ENCODE measurements around the gene CD101.

Gene CD101

DNA sequence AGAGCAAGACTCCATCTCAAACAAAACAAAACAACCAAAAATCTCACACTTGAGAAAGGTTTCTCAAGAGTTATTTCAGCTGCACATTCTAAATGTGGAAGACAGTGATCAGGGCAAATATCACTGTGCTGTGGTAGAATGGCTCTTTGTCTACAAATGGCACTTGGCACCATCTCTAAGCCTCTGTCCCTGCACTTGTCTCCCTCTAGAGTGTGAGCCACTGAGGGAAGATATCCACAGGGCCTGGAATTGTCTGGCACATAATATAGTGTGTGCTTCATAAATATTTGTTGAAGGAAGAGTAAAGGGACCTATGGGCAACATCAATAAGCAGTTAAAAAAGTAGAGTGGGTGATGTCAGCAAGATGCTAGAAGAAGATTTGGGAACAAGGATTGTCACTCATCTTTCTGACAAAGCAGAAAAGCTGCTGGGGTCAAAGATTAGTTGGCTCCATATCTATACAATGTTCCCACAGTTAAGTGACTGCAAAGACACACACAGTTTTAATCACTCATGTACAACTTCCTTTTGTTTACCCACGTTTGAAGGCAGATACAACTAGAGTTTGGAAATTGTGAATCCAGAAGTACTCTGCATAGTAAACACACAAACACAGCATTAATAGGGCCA, 19.1 kb downstream of the CD101 start:
- no peak for DNase-seq

GRCh38 chr1:117022114-117022513, 20.6 kb downstream of the CD101 start:
- DNase-seq = no peak

- DNase-seq = no peak
These were observed 24.0 kb downstream of the CD101 start for GRCh38 chr1:117025568-117025967.

- no peak for DNase-seq
These were observed 24.8 kb downstream of the CD101 start for GRCh38 chr1:117026361-117026760.

- no peak for DNase-seq
These were observed 28.1 kb downstream of the CD101 start for GRCh38 chr1:117029685-117030084.

GRCh38 chr1:117030271-117030877, 28.8 kb downstream of the CD101 start:
- DNase-seq = no peak

GRCh38 chr1:117032266-117032665, 30.7 kb downstream of the CD101 start:
- DNase-seq = no peak

DNA sequence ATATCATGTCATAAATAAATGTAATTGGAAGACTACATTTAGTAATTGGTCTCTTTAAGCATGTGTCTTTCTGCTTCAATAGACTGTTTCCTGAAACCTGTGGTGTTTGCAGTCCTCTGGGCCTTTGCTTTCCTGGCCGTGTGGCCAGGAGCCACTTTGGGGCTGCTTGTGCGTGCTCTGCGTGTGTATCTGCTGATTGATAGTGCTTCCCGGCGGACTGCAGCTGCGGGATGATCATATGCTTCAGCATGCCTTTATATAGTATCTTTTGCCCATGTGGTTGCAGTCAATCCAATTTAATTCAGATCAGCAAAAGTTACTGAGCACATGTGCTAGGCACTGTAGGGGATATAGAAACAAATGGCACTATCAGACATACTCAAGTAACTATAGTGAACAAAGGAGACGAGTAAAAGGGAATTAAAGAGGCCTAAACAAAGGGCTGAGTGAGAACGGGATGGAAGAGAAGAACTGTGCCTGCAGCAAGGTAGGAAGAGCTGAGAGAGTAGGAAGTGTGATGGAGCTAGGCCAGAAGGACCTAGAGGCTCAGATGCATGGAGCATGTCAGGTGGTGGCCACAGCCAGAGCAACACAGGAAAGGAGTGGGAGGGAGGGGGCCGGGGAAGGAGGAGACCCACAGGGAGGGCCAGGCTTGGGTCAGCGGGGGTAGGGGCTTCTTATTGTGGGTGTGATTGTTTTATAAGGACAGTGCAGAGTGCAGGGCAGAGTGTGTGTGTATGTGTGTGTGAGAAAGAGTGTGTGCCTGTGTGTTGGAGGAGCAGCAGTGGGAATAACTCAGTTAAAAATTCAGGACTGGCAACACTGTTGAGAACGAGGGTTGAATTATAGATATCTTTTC, 31.4 kb downstream of the CD101 start:
- DNase-seq = no peak

DNA sequence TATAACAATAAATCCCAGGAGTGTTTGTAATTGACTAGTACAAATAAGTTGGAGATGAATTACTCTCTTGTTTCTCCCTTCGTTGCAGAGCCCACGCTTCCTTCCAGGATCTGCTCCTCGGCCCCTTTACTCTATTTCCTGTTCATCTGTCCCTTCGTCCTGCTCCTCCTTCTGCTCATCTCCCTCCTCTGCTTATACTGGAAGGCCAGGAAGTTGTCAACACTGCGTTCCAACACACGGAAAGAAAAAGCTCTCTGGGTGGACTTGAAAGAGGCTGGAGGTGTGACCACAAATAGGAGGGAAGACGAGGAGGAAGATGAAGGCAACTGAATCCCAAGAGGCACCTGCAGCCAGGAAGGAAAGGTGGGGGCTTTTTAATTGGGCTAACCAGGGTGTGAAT, 32.2 kb downstream of the CD101 start:
- DNase-seq = no peak

DNA sequence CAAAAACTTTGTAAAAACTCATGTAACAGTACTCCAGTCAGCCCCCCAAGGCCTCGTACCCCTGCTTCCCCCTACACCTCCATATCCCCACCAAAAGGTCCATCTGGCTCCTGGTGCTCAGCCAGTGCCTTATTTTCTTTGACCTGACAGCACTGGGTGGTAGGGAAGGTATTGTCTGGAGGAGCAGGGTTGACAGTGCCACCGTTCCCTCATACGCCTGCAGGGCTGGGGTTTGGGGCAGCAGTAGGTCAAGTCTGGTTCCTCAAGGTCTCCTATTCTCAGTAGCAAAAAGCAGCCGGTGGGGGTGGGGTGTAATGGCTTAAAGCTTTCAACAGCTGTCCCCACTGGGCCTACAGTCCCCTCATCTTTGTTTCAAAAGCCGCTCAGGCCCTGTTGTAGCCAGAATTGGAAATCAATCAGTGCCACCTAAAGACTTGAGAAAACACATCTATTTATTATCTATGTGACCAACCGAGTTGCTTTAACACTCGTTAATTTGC, 33.3 kb downstream of the CD101 start:
- no peak for DNase-seq

- DNase-seq = no peak
These were observed 34.5 kb downstream of the CD101 start for GRCh38 chr1:117036018-117036461.

GRCh38 chr1:117037802-117038201, 36.2 kb downstream of the CD101 start:
- DNase-seq = no peak

DNA sequence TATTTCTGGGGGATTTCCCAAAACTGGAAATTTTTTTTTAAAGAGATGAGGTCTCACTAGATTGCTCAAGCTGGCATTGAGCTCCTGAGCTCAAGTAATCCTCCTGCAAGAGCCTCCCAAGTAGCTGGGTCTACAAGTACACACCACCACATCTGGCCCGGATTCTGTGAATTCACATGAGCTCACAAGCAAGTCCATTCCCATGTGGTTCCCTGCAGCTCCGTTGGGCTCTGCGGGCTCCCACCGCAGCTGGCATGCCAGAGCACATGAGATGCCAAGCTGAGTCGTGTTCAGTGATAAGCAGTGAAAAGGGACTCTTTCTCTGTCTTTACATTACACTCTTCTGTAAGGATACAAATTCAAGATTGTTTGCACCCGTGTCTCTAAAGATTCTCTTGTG, 36.7 kb downstream of the CD101 start:
- no peak for DNase-seq

DNA sequence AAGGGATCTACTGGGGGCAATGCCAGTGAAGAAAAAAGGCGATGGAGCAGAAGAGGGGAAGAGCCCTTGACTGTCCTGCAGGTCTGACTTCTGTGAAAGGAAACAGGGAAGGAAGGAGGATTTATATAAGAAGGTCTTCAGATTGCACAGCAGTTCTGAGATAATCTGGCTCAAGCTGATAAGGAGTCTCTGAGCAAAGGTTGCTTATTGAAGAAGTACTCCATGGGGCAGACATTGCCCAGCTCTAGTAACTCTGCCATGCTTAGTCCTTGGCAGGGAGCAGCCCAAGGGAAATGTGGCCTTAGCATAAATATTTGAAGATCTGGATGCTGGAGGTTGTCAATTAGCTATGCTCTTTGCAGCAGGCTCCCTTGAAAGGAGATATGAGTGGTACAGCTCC, 42.7 kb downstream of the CD101 start:
- DNase-seq = no peak

- DNase-seq = no peak
These were observed 44.1 kb downstream of the CD101 start for GRCh38 chr1:117045644-117046043.

DNA sequence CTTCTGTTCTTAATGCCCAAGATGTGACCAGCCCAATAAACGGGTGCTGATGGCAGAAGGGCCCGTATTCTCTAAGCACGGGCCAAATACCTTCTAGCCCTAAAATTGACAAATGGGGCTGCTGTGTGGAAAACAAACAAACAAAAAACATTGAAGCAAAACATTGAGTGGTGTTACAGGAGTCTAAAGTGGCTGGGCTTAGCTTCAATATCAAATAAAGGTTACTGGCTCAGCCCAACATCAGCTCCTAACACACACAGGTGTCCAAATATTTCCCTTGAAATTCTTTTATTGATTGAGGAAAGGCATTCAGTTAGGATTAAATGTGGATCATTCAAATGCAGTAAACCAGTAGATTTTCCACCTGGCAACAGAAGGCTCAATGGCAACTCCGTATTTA, 45.2 kb downstream of the CD101 start:
- DNase-seq = no peak

DNA sequence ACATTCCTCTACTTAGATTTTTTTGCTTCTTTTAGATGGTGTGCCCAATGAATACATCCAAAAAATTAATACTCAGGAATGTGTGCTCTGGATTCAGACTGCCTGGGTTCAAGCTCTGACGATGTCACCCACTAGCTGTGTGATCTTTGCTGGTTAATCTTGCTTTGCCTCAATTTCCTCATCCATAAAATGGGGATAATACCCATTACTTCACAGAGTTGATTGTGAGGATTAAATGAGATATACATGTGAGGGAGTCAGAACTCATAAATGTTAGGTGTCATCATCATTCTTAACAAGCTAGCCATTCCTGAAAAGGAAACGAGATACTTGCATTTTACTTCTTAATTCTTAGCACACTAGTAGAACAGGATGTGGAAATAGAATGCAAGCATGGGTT, 45.7 kb downstream of the CD101 start:
- no peak for DNase-seq

- DNase-seq = no peak
These were observed 48.3 kb downstream of the CD101 start for GRCh38 chr1:117049857-117050256.

GRCh38 chr1:117051224-117052064, 49.9 kb downstream of the CD101 start:
- DNase-seq = no peak

DNA sequence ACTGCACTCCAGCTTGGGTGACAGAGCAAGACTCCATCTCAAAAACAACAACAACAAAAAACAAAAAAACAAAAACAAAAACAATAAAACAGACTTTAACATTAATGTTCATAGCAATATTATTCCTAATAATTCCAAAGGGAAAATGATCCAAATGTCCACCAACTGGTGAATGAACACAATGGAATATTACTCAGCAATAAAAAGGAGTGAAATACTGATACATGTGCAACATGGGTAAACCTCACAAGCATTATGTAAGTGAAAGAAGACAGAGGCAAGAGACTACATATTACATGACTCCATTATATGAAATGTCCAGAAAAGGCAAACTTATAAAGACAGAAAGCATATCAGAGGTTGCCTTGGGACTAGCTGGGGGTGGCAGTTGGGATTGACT, 52.5 kb downstream of the CD101 start:
- no peak for DNase-seq

DNA sequence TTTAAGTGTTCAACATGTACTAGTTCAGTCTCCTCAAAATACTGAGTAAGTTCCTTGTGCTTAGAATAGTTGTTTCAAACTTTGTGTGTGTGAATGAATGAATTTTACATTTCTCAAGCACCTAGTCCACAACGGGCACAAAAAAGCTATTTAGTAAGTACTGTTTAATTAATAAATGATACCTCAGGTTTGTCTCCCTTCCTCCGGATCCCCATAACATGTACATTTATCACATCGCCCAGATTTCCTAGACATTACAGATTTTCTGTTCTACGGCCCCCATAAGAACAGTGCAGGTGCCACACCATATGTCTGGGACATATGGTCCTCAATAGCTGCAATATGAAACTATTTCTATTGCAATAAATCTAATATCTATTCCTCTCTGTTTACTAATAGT, 57.2 kb downstream of the CD101 start:
- no peak for DNase-seq

DNA sequence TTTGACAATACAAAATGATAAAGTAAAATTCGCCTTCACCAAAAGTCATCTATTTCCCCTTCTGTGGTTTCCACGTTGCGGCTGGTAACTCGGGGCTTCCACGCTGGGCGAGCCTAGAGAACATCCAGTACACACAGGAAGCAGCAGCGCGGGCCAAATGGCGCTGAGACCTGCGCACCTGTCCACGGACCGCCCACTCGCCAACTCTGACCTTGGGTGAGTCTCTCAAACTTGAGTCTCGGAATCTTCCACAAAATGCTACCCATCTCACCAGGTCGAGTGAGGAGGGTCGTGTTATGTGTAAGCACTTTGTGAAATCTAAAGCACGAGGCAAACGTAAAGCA, 57.7 kb downstream of the CD101 start:
- no peak for DNase-seq

All from NCI-H526 treated with DMSO at 0.1 percent for 48 hours (cell line).